ENCODE measurements around the gene CITED4.

DNA sequence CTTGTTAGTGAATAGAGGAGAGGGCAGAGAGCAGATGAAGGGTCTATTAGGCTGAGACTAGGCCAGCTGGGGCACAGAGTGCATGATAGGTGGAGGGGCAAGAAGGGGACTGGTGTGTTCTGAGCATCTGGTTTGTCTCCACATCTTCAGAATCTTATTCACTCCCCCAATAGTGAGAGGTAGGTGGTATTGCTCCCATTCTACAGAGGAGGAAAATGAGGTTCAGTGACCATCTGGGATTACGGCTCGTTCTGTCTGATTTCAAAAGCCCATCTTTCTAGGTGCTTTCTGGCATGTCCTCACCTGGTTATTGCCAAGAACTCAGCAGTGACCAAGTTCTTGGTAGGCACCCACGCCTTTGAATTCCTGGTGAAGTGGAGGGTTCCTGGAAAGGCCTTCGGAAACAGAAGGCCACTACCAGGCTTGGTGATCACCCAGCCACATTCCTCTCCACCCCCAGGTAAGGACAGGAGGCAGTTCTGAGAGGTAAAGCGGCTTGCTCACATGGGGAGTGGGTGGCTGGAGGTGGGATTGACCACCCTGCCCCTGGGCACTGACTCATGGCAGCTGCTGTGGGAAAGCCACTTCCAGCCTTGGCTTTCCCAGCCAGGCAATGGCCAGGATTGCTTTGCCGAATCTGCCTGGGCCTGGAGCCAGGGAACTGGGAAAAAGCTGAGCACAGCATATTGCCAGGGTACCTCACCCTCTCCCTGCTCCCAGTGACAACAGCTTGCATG lies 18.8 kb upstream of the CITED4 start:
- no peak for TF ChIP-seq POLR2AphosphoS5 (IDR thresholded peaks at IDR 0.05; ENCODE audit: low read depth, low read length)
- TF ChIP-seq TAF1 (IDR thresholded peaks at IDR 0.05; ENCODE audit: borderline replicate concordance, low read depth, low read length) = no peak

All from GM12892 (cell line).